Measurements from ENCODE around the gene DSCAML1.

- no peak for TF ChIP-seq CTCF (IDR thresholded peaks at IDR 0.05; ENCODE audit: low read depth, low read length)
- no peak for TF ChIP-seq EZH2phosphoT487 (IDR thresholded peaks at IDR 0.05; ENCODE audit: low read depth)
These were observed 298.2 kb downstream of the DSCAML1 start for GRCh38 chr11:117498791-117499190.
